HG03064 (cell line): ENCODE measurements around the gene HMOX1.
"Not testable (repeated sequence)": the region's sequence is repeated elsewhere in the genome, so short reads cannot be mapped to it uniquely, and the experiment has no call there.

Experiments used
- ATAC-seq: cut with Tn5 transposase; IDR thresholded peaks from one replicate; pipeline ENCODE4 v1.9.1; 2021; ENCODE audit warnings: low read depth; ENCODE audit not compliant: unreplicated experiment

Gene HMOX1

GRCh38 chr22:35378621-35379020 is 2.3 kb upstream of the HMOX1 start:
- no peak for ATAC-seq

GRCh38 chr22:35379146-35379993 is 1.5 kb upstream of the HMOX1 start:
- no peak for ATAC-seq

- ATAC-seq: no peak
Measured at GRCh38 chr22:35380013-35380412, 883 bp upstream of the HMOX1 start.

- no peak for ATAC-seq
Measured at GRCh38 chr22:35381424-35382009, 621 bp downstream of the HMOX1 start.

- no peak for ATAC-seq
Measured at GRCh38 chr22:35383679-35384071, 2.8 kb downstream of the HMOX1 start.

GRCh38 chr22:35384527-35384926 is 3.6 kb downstream of the HMOX1 start:
- ATAC-seq: no peak

- ATAC-seq: no peak
Measured at GRCh38 chr22:35384975-35385588, 4.2 kb downstream of the HMOX1 start.

GRCh38 chr22:35386670-35387288 is 5.9 kb downstream of the HMOX1 start:
- ATAC-seq: no peak

- no peak for ATAC-seq
Measured at GRCh38 chr22:35390933-35391332, 10.0 kb downstream of the HMOX1 start.

GRCh38 chr22:35392357-35392756 is 11.5 kb downstream of the HMOX1 start:
- ATAC-seq: no peak

- ATAC-seq: no peak
Measured at GRCh38 chr22:35393116-35394010, 12.5 kb downstream of the HMOX1 start.

- no peak for ATAC-seq
Measured at GRCh38 chr22:35394011-35394312, 13.1 kb downstream of the HMOX1 start.

- no peak for ATAC-seq
Measured at GRCh38 chr22:35394810-35395563, 14.1 kb downstream of the HMOX1 start.

- ATAC-seq: not testable (repeated sequence)
Measured at GRCh38 chr22:35396622-35397021, 15.7 kb downstream of the HMOX1 start.

- ATAC-seq: no peak
Measured at GRCh38 chr22:35397095-35397904, 16.4 kb downstream of the HMOX1 start.

- no peak for ATAC-seq
Measured at GRCh38 chr22:35398591-35398973, 17.7 kb downstream of the HMOX1 start.

GRCh38 chr22:35399114-35399677 is 18.3 kb downstream of the HMOX1 start:
- ATAC-seq: no peak

- peak; percentile 93 for ATAC-seq
Measured at GRCh38 chr22:35399678-35400500, 19.0 kb downstream of the HMOX1 start, which contains the start of gene MCM5. TSS of gene MCM5 (plus strand) at chr22:35400140. CDS start at chr22:35400439, 299 bp downstream.
